ENCODE data around the gene RAB21. TPM values are rescaled to one million over a fixed set of nuclear protein-coding genes. Genes with fewer than 3 reads are reported as not detected.
"Not testable (repeated sequence)": the region's sequence is repeated elsewhere in the genome, so short reads cannot be mapped to it uniquely, and the experiment has no call there.

RAB21 gene
- total and polyA plus RNA-seq, 7 experiments from 2014 or later: 21.8 to 81.7 (median 67.5) TPM

GRCh38 chr12:71760471-71760870 lies 5.8 kb downstream of the RAB21 start:
- ATAC-seq: no peak
- Mint-ChIP-seq H3K9me3 (peaks cover 0 to 62% (median 21%) of the 10 kb centered on the region in 11 donors), H3K4me3 (peak overlapping the region in 4 of 10 donors; percentile 9 to 57 (median 42)), H3K27ac (peak overlapping the region in 3 of 9 donors; percentile 34 to 62 (median 36)), H3K4me1 (peaks cover 36 to 77% (median 71%) of the 10 kb centered on the region in 7 donors), H3K27me3 (no peaks in the 10 kb centered on the region), H3K36me3 (peaks cover 8 to 70% (median 60%) of the 10 kb centered on the region in 5 donors)
- DNase-seq: no peak
- H3K9me3 ChIP-seq (ENCODE audit: control insufficient read depth in 2 of 3, low read length in 3 of 3): peaks cover 0 to 20% (median 0%) of the 10 kb centered on the region in 3 experiments
- H3K4me1 ChIP-seq (ENCODE audit: control insufficient read depth in 2 of 2, insufficient read depth in 2 of 2, low read length in 2 of 2): peaks cover 13 to 16% of the 10 kb centered on the region in 2 donors
- H3K27ac ChIP-seq (ENCODE audit: low read depth, low read length): no peak overlapping the region
- no peaks in the 10 kb centered on the region for H3K27me3 ChIP-seq (ENCODE audit: control insufficient read depth in 2 of 2, insufficient read depth in 2 of 2, low read length in 2 of 2)
- CTCF ChIA-PET: no interaction called here
- intact Hi-C loops (cut with micrococcal nuclease): no loop called here
- peaks cover 5 to 30% (median 7%) of the 10 kb centered on the region in 3 experiments for H3K36me3 ChIP-seq (ENCODE audit: control insufficient read depth in 2 of 3, insufficient read depth in 3 of 3, low read length in 3 of 3)
- H3K4me3 ChIP-seq (ENCODE audit: low read length): no peak overlapping the region
- POLR2A ChIA-PET: interaction anchor here (2.9 kb wide), 1 partner anchor 79 kb away, joined by 18 read pairs; the partner anchor contains the start of gene TBC1D15

- H3K27me3 ChIP-seq (ENCODE audit: control insufficient read depth in 2 of 2, insufficient read depth in 2 of 2, low read length in 2 of 2); H3K27ac Mint-ChIP-seq; H3K4me3 ChIP-seq (ENCODE audit: low read length); DNase-seq; H3K27me3 Mint-ChIP-seq; CTCF ChIA-PET; H3K4me3 Mint-ChIP-seq; POLR2A ChIA-PET; H3K27ac ChIP-seq (ENCODE audit: low read depth, low read length); ATAC-seq; intact Hi-C loops (cut with micrococcal nuclease): not testable (repeated sequence)
- Mint-ChIP-seq H3K9me3 (peaks cover 0 to 62% (median 21%) of the 10 kb centered on the region in 11 donors), H3K4me1 (peaks cover 34 to 80% (median 76%) of the 10 kb centered on the region in 7 donors), H3K36me3 (peaks cover 8 to 72% (median 63%) of the 10 kb centered on the region in 5 donors)
- H3K9me3 ChIP-seq (ENCODE audit: control insufficient read depth in 2 of 3, low read length in 3 of 3): peaks cover 0 to 20% (median 0%) of the 10 kb centered on the region in 3 experiments
- H3K36me3 ChIP-seq (ENCODE audit: control insufficient read depth in 2 of 3, insufficient read depth in 3 of 3, low read length in 3 of 3): peaks cover 5 to 30% (median 7%) of the 10 kb centered on the region in 3 experiments
- peaks cover 10 to 14% of the 10 kb centered on the region in 2 donors for H3K4me1 ChIP-seq (ENCODE audit: control insufficient read depth in 2 of 2, insufficient read depth in 2 of 2, low read length in 2 of 2)
Measured at GRCh38 chr12:71761354-71761753, 6.7 kb downstream of the RAB21 start.

GRCh38 chr12:71763677-71764379 lies 9.2 kb downstream of the RAB21 start:
- Histone ChIP-seq H3K36me3 (ENCODE audit: control insufficient read depth in 2 of 3, insufficient read depth in 3 of 3, low read length in 3 of 3) (peaks cover 5 to 24% (median 7%) of the 10 kb centered on the region in 3 experiments), H3K9me3 (ENCODE audit: control insufficient read depth in 2 of 3, low read length in 3 of 3) (peaks cover 0 to 20% (median 0%) of the 10 kb centered on the region in 3 experiments), H3K4me3 (ENCODE audit: low read length) (no peak overlapping the region), H3K27ac (ENCODE audit: low read depth, low read length) (no peak overlapping the region), H3K4me1 (ENCODE audit: control insufficient read depth in 2 of 2, insufficient read depth in 2 of 2, low read length in 2 of 2) (peaks cover 19 to 23% of the 10 kb centered on the region in 2 donors), H3K27me3 (ENCODE audit: control insufficient read depth in 2 of 2, insufficient read depth in 2 of 2, low read length in 2 of 2) (no peaks in the 10 kb centered on the region)
- ChIA-PET CTCF (no interaction called here), POLR2A (interaction anchor here (1.4 kb wide), 1 partner anchor 10 kb away, joined by 4 read pairs; the partner anchor contains the start of gene RAB21)
- no peak overlapping the region for H3K27ac Mint-ChIP-seq
- H3K36me3 Mint-ChIP-seq: peaks cover 8 to 57% (median 47%) of the 10 kb centered on the region in 5 donors
- DNase-seq: no peak
- H3K9me3 Mint-ChIP-seq: peaks cover 0 to 48% (median 21%) of the 10 kb centered on the region in 11 donors
- peaks cover 28 to 81% (median 76%) of the 10 kb centered on the region in 7 donors for H3K4me1 Mint-ChIP-seq
- H3K4me3 Mint-ChIP-seq: peak overlapping the region in 4 of 10 donors; percentile 28 to 70 (median 40)
- no peaks in the 10 kb centered on the region for H3K27me3 Mint-ChIP-seq
- ATAC-seq: no peak
- intact Hi-C loops (cut with micrococcal nuclease): no loop called here

- ChIA-PET POLR2A (no interaction called here), CTCF (no interaction called here)
- H3K4me1 Mint-ChIP-seq: peaks cover 28 to 75% (median 72%) of the 10 kb centered on the region in 7 donors
- peaks cover 0 to 38% (median 14%) of the 10 kb centered on the region in 11 donors for H3K9me3 Mint-ChIP-seq
- H3K4me1 ChIP-seq (ENCODE audit: control insufficient read depth in 2 of 2, insufficient read depth in 2 of 2, low read length in 2 of 2): peaks cover 18 to 23% of the 10 kb centered on the region in 2 donors
- peaks cover 1 to 14% (median 7%) of the 10 kb centered on the region in 3 experiments for H3K36me3 ChIP-seq (ENCODE audit: control insufficient read depth in 2 of 3, insufficient read depth in 3 of 3, low read length in 3 of 3)
- ATAC-seq (no peak), DNase-seq (no peak)
- no peak overlapping the region for H3K4me3 ChIP-seq (ENCODE audit: low read length)
- peaks cover under 1 to 48% (median 38%) of the 10 kb centered on the region in 5 donors for H3K36me3 Mint-ChIP-seq
- H3K4me3 Mint-ChIP-seq: peak overlapping the region in 8 of 10 donors; percentile 2 to 76 (median 29)
- H3K27ac ChIP-seq (ENCODE audit: low read depth, low read length): no peak overlapping the region
- H3K27me3 Mint-ChIP-seq: no peaks in the 10 kb centered on the region
- H3K27me3 ChIP-seq (ENCODE audit: control insufficient read depth in 2 of 2, insufficient read depth in 2 of 2, low read length in 2 of 2): no peaks in the 10 kb centered on the region
- H3K9me3 ChIP-seq (ENCODE audit: control insufficient read depth in 2 of 3, low read length in 3 of 3): peaks cover 0 to 12% (median 0%) of the 10 kb centered on the region in 3 experiments
- intact Hi-C loops (cut with micrococcal nuclease): loop anchor here in 1 of 2 donors (1.0 kb wide), 1 partner anchor 12 kb away; no protein-coding TSS in a partner anchor
- H3K27ac Mint-ChIP-seq: peak overlapping the region in 1 of 9 donors; percentile 38
Measured at GRCh38 chr12:71764587-71765321, 10.1 kb downstream of the RAB21 start.

GRCh38 chr12:71766202-71766601 lies 11.5 kb downstream of the RAB21 start:
- POLR2A ChIA-PET: interaction anchor here (0.6 to 2.0 kb wide), 4 partner anchors 10 to 81 kb away, joined by 3 to 8 read pairs (median 5); partner anchors contain the start of gene RAB21
- Mint-ChIP-seq H3K36me3 (peaks cover 4 to 46% (median 33%) of the 10 kb centered on the region in 5 donors), H3K9me3 (peaks cover 0 to 24% (median 2%) of the 10 kb centered on the region in 11 donors), H3K4me3 (peak overlapping the region in 3 of 10 donors; percentile 16 to 70 (median 34)), H3K27ac (peak overlapping the region in 3 of 9 donors; percentile 6 to 40 (median 38)), H3K27me3 (no peaks in the 10 kb centered on the region), H3K4me1 (peaks cover 23 to 71% (median 64%) of the 10 kb centered on the region in 7 donors)
- no peaks in the 10 kb centered on the region for H3K27me3 ChIP-seq (ENCODE audit: control insufficient read depth in 2 of 2, insufficient read depth in 2 of 2, low read length in 2 of 2)
- peaks cover 0 to 12% (median 10%) of the 10 kb centered on the region in 3 experiments for H3K36me3 ChIP-seq (ENCODE audit: control insufficient read depth in 2 of 3, insufficient read depth in 3 of 3, low read length in 3 of 3)
- DNase-seq (no peak), ATAC-seq (no peak)
- CTCF ChIA-PET: interaction anchor here (0.6 kb wide), 1 partner anchor 14 kb away, joined by 3 read pairs; no protein-coding TSS in a partner anchor
- no peak overlapping the region for H3K4me3 ChIP-seq (ENCODE audit: low read length)
- H3K27ac ChIP-seq (ENCODE audit: low read depth, low read length): no peak overlapping the region
- H3K9me3 ChIP-seq (ENCODE audit: control insufficient read depth in 2 of 3, low read length in 3 of 3): no peaks in the 10 kb centered on the region
- H3K4me1 ChIP-seq (ENCODE audit: control insufficient read depth in 2 of 2, insufficient read depth in 2 of 2, low read length in 2 of 2): peaks cover 14 to 23% of the 10 kb centered on the region in 2 donors
- intact Hi-C loops (cut with micrococcal nuclease): loop anchor here in 1 of 2 donors (1.0 kb wide), 1 partner anchor 9 kb away; no protein-coding TSS in a partner anchor

- intact Hi-C loops (cut with micrococcal nuclease): no loop called here
- no peak for ATAC-seq
- ChIA-PET POLR2A (interaction anchor here (1.2 to 2.0 kb wide), 4 partner anchors 11 to 82 kb away, joined by 3 to 8 read pairs (median 4); partner anchors contain the start of gene RAB21), CTCF (interaction anchor here (0.7 kb wide), 1 partner anchor 78 kb away, joined by 3 read pairs; no protein-coding TSS in a partner anchor)
- peak overlapping the region in 6 of 10 donors; percentile 6 to 70 (median 26) for H3K4me3 Mint-ChIP-seq
- Histone ChIP-seq H3K27ac (ENCODE audit: low read depth, low read length) (no peak overlapping the region), H3K4me3 (ENCODE audit: low read length) (no peak overlapping the region), H3K9me3 (ENCODE audit: control insufficient read depth in 2 of 3, low read length in 3 of 3) (no peaks in the 10 kb centered on the region), H3K36me3 (ENCODE audit: control insufficient read depth in 2 of 3, insufficient read depth in 3 of 3, low read length in 3 of 3) (peaks cover 0 to 19% (median 16%) of the 10 kb centered on the region in 3 experiments), H3K4me1 (ENCODE audit: control insufficient read depth in 2 of 2, insufficient read depth in 2 of 2, low read length in 2 of 2) (peaks cover 14 to 23% of the 10 kb centered on the region in 2 donors), H3K27me3 (ENCODE audit: control insufficient read depth in 2 of 2, insufficient read depth in 2 of 2, low read length in 2 of 2) (no peaks in the 10 kb centered on the region)
- peaks cover 0 to 19% (median 2%) of the 10 kb centered on the region in 11 donors for H3K9me3 Mint-ChIP-seq
- H3K27me3 Mint-ChIP-seq: no peaks in the 10 kb centered on the region
- DNase-seq: no peak
- peaks cover 23 to 71% (median 66%) of the 10 kb centered on the region in 7 donors for H3K4me1 Mint-ChIP-seq
- H3K27ac Mint-ChIP-seq: peak overlapping the region in 6 of 9 donors; percentile 22 to 65 (median 46)
- H3K36me3 Mint-ChIP-seq: peaks cover 4 to 49% (median 36%) of the 10 kb centered on the region in 5 donors
Measured at GRCh38 chr12:71767183-71767582, 12.5 kb downstream of the RAB21 start.

Data from naive thymus-derived CD4-positive, alpha-beta T cell (primary cell).